Measurements from ENCODE around the gene ANK3.

ANK3 gene

DNA sequence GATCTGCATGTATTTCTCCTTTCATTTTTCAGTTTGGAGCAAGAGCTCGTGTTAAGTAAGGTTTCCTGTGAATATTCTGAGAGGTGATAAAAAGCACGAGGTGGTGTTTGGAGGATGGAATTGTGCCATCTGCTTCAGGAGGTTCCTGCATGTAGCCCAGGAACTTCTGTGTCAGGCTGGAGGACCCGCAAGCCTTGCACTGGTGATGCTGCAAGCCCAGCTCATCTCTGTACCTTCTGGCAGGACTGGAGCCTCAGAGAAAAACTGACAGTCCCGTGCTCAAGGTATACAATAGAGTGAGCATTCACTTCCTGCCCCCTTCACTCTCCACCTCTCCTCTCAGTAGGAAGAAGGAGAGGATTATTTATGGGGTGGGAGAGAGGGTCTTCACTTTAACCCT lies 242.7 kb downstream of the ANK3 start:
- H3K4me1 ChIP-seq (ENCODE audit: control insufficient read depth, insufficient read depth, low read length), result peaks cover 6% of the 10 kb centered on the region
- ChIA-PET POLR2A (no interaction called here), CTCF (no interaction called here)
- H3K27ac ChIP-seq (ENCODE audit: extremely low read depth, low read depth, low read length), result no peak overlapping the region
- H3K36me3 ChIP-seq (ENCODE audit: control insufficient read depth in 2 of 2, insufficient read depth in 1 of 2, low read length in 2 of 2), result no peaks in the 10 kb centered on the region
- H3K9me3 ChIP-seq (ENCODE audit: control insufficient read depth, insufficient read depth, low read depth, low read length), result no peaks in the 10 kb centered on the region
- no peak overlapping the region for H3K4me3 ChIP-seq (ENCODE audit: low read depth, low read length)
- TF ChIP-seq GLI4 (tag by site-specific recombination; IDR thresholded peaks at IDR 0.05), result no peak
- no peak for TF ChIP-seq ZBTB11 (tag by site-specific recombination; conservative IDR thresholded peaks at IDR 0.05; ENCODE audit: low read depth)
- no peak for TF ChIP-seq ZFP41 (tag by site-specific recombination; IDR thresholded peaks at IDR 0.05; ENCODE audit: borderline replicate concordance)
- no peak for TF ChIP-seq ZNF423 (tag by site-specific recombination; IDR thresholded peaks at IDR 0.05)
- no peak for TF ChIP-seq ZNF114 (tag by site-specific recombination; IDR thresholded peaks at IDR 0.05)
- TF ChIP-seq ZNF785 (tag by site-specific recombination; IDR thresholded peaks at IDR 0.05), result no peak

GRCh38 chr10:60144099-60144498 lies 245.6 kb downstream of the ANK3 start:
- Histone ChIP-seq H3K36me3 (ENCODE audit: control insufficient read depth in 2 of 2, insufficient read depth in 1 of 2, low read length in 2 of 2) (no peaks in the 10 kb centered on the region), H3K4me1 (ENCODE audit: control insufficient read depth, insufficient read depth, low read length) (peaks cover 12% of the 10 kb centered on the region), H3K27ac (ENCODE audit: extremely low read depth, low read depth, low read length) (no peak overlapping the region), H3K4me3 (ENCODE audit: low read depth, low read length) (no peak overlapping the region), H3K9me3 (ENCODE audit: control insufficient read depth, insufficient read depth, low read depth, low read length) (no peaks in the 10 kb centered on the region)
- TF ChIP-seq EGR2 (tag by site-specific recombination; IDR thresholded peaks at IDR 0.05; ENCODE audit: low read depth) (no peak), ELK4 (IDR thresholded peaks at IDR 0.05; ENCODE audit: borderline replicate concordance, low read depth, low read length) (no peak), ZFP41 (tag by site-specific recombination; IDR thresholded peaks at IDR 0.05; ENCODE audit: borderline replicate concordance) (no peak), ZNF777 (tag by site-specific recombination; IDR thresholded peaks at IDR 0.05; ENCODE audit: borderline replicate concordance) (no peak), ZNF843 (tag by site-specific recombination; IDR thresholded peaks at IDR 0.05) (no peak), ZNF513 (tag by site-specific recombination; IDR thresholded peaks at IDR 0.05) (no peak)
- TF ChIP-seq, protein P1, sequence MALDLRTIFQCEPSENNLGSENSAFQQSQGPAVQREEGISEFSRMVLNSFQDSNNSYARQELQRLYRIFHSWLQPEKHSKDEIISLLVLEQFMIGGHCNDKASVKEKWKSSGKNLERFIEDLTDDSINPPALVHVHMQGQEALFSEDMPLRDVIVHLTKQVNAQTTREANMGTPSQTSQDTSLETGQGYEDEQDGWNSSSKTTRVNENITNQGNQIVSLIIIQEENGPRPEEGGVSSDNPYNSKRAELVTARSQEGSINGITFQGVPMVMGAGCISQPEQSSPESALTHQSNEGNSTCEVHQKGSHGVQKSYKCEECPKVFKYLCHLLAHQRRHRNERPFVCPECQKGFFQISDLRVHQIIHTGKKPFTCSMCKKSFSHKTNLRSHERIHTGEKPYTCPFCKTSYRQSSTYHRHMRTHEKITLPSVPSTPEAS (tag by site-specific recombination; IDR thresholded peaks at IDR 0.05), result no peak
- POLR2A ChIA-PET, result no interaction called here
- CTCF ChIA-PET, result interaction anchor here (0.6 kb wide), 1 partner anchor 58 kb away, joined by 3 read pairs; no protein-coding TSS in a partner anchor

GRCh38 chr10:60142736-60143135 lies 246.9 kb downstream of the ANK3 start:
- H3K4me3 ChIP-seq (ENCODE audit: low read depth, low read length), result no peak overlapping the region
- ChIA-PET POLR2A (no interaction called here), CTCF (no interaction called here)
- H3K36me3 ChIP-seq (ENCODE audit: control insufficient read depth in 2 of 2, insufficient read depth in 1 of 2, low read length in 2 of 2), result no peaks in the 10 kb centered on the region
- H3K4me1 ChIP-seq (ENCODE audit: control insufficient read depth, insufficient read depth, low read length), result peaks cover 10% of the 10 kb centered on the region
- no peak overlapping the region for H3K27ac ChIP-seq (ENCODE audit: extremely low read depth, low read depth, low read length)
- no peaks in the 10 kb centered on the region for H3K9me3 ChIP-seq (ENCODE audit: control insufficient read depth, insufficient read depth, low read depth, low read length)
- TF ChIP-seq ZNF513 (tag by site-specific recombination; IDR thresholded peaks at IDR 0.05), result no peak
- TF ChIP-seq TRIM28 (IDR thresholded peaks at IDR 0.05; ENCODE audit: borderline replicate concordance, low read length), result no peak
- TF ChIP-seq ZNF292 (tag by site-specific recombination; IDR thresholded peaks at IDR 0.05; ENCODE audit: borderline replicate concordance, low read depth), result no peak
- no peak for TF ChIP-seq ZIC2 (tag by site-specific recombination; IDR thresholded peaks at IDR 0.05)
- TF ChIP-seq ZNF701 (tag by site-specific recombination; IDR thresholded peaks at IDR 0.05), result no peak
- TF ChIP-seq HOXC10 (CRISPR knock-in tag; IDR thresholded peaks at IDR 0.05), result no peak
- no peak for TF ChIP-seq PRDM6 (tag by site-specific recombination; IDR thresholded peaks at IDR 0.05)
- TF ChIP-seq ZBTB17 (tag by site-specific recombination; IDR thresholded peaks at IDR 0.05), result no peak
